GM13976 (cell line): Measurements from ENCODE around the gene PIM1.

Experiments used
- DNase-seq: peaks from one replicate; pipeline ENCODE4 v3.0.0; 2012; ENCODE audit warnings: low spot score
- CTCF ChIP-seq: IDR thresholded peaks from 2 replicates; pipeline ENCODE4 v1.5.1; 2012; ENCODE audit warnings: borderline replicate concordance, mild to moderate bottlenecking; ENCODE audit not compliant: insufficient read depth; ENCODE audit errors: extremely low read depth, missing control alignments, control extremely low read depth
- in situ Hi-C: fragments of 300-500 bp; cut with MboI; formaldehyde crosslinking; loops from one replicate; pipeline ENCODE4 v1.12.0; 2022; ENCODE audit warnings: low sequenced_read_pairs, mixed read lengths, inconsistent platforms; ENCODE audit not compliant: unreplicated experiment

The PIM1 gene

GRCh38 chr6:37218061-37218460, 48.1 kb downstream of the PIM1 start:
- no peak for DNase-seq
- in situ Hi-C loops = loop anchor here (10.0 to 25.0 kb wide), 2 partner anchors 193 to 456 kb away; no protein-coding TSS in a partner anchor
- TF ChIP-seq CTCF = no peak

- in situ Hi-C loops = loop anchor here (10.0 to 25.0 kb wide), 2 partner anchors 194 to 456 kb away; no protein-coding TSS in a partner anchor
- no peak for TF ChIP-seq CTCF
- DNase-seq = no peak
Measured at GRCh38 chr6:37218511-37218910, 48.6 kb downstream of the PIM1 start.

GRCh38 chr6:37221585-37222124, 51.7 kb downstream of the PIM1 start:
- no peak for TF ChIP-seq CTCF
- in situ Hi-C loops = loop anchor here (25.0 kb wide), 1 partner anchor 459 kb away; no protein-coding TSS in a partner anchor
- no peak for DNase-seq

- TF ChIP-seq CTCF = no peak
- in situ Hi-C loops = loop anchor here (25.0 kb wide), 1 partner anchor 460 kb away; no protein-coding TSS in a partner anchor
Measured at GRCh38 chr6:37222125-37222967, 52.4 kb downstream of the PIM1 start.

GRCh38 chr6:37222992-37223391, 53.0 kb downstream of the PIM1 start:
- in situ Hi-C loops = loop anchor here (25.0 kb wide), 1 partner anchor 461 kb away; no protein-coding TSS in a partner anchor
- no peak for TF ChIP-seq CTCF
- no peak for DNase-seq

More at GRCh38 chr6:37222125-37222967, 52.4 kb downstream of the PIM1 start:
- peak; percentile 91 for DNase-seq
